ENCODE measurements around the gene STAT5B. TPM values are rescaled to one million over a fixed set of nuclear protein-coding genes. Genes with fewer than 3 reads are reported as not detected.
A peak's percentile ranks its signal among the peaks of the same experiment; 100 is the strongest.
"Not testable (repeated sequence)": the region's sequence is repeated elsewhere in the genome, so short reads cannot be mapped to it uniquely, and the experiment has no call there.

Gene STAT5B
- total and polyA plus RNA-seq, 4 experiments from 2014 or later: 91.3 to 261 (median 195) TPM

- H3K27me3 ChIP-seq (ENCODE audit: insufficient read depth, low read length): no peaks in the 10 kb centered on the region
- peaks cover 64% of the 10 kb centered on the region for H3K36me3 ChIP-seq (ENCODE audit: insufficient read depth, low read length)
- intact Hi-C loops (cut with micrococcal nuclease): no loop called here
- Mint-ChIP-seq H3K36me3 (peaks cover 42 to 64% of the 10 kb centered on the region in 2 donors), H3K27me3 (no peaks in the 10 kb centered on the region), H3K9me3 (no peaks in the 10 kb centered on the region), H3K4me1 (peaks cover 0 to 1% (median 0%) of the 10 kb centered on the region in 4 donors), H3K27ac (peak overlapping the region in 1 of 7 donors; percentile 81), H3K4me3 (no peak overlapping the region)
- ChIA-PET CTCF (ENCODE audit: partially characterized antibody) (interaction anchor here (2.4 kb wide), 1 partner anchor 12 kb away, joined by 10 read pairs; no protein-coding TSS in a partner anchor), POLR2A (ENCODE audit: partially characterized antibody) (interaction anchor here (0.9 kb wide), 1 partner anchor 12 kb away, joined by 3 read pairs; no protein-coding TSS in a partner anchor)
- no peak overlapping the region for H3K27ac ChIP-seq (ENCODE audit: low read depth, low read length)
- H3K9me3 ChIP-seq (ENCODE audit: control insufficient read depth in 1 of 2, low read length in 2 of 2): no peaks in the 10 kb centered on the region
- DNase-seq: no peak
- no peak overlapping the region for H3K4me3 ChIP-seq (ENCODE audit: low read length in 2 of 2)
- no peaks in the 10 kb centered on the region for H3K4me1 ChIP-seq (ENCODE audit: insufficient read depth, low read length)
Observed at GRCh38 chr17:42210046-42210445, 66.1 kb downstream of the STAT5B start.

GRCh38 chr17:42206153-42206612 lies 70.0 kb downstream of the STAT5B start:
- peaks cover 66% of the 10 kb centered on the region for H3K36me3 ChIP-seq (ENCODE audit: insufficient read depth, low read length)
- H3K27me3 ChIP-seq (ENCODE audit: insufficient read depth, low read length); H3K9me3 Mint-ChIP-seq; H3K4me3 ChIP-seq (ENCODE audit: low read length in 2 of 2); H3K4me3 Mint-ChIP-seq; POLR2A ChIA-PET (ENCODE audit: partially characterized antibody); H3K4me1 ChIP-seq (ENCODE audit: insufficient read depth, low read length); intact Hi-C loops (cut with micrococcal nuclease); H3K27ac ChIP-seq (ENCODE audit: low read depth, low read length); DNase-seq; H3K9me3 ChIP-seq (ENCODE audit: control insufficient read depth in 1 of 2, low read length in 2 of 2); H3K27me3 Mint-ChIP-seq; H3K4me1 Mint-ChIP-seq: not testable (repeated sequence)
- CTCF ChIA-PET (ENCODE audit: partially characterized antibody): interaction anchor here (1.4 to 2.0 kb wide), 2 partner anchors 16 kb away, joined by 5 read pairs; no protein-coding TSS in a partner anchor
- Mint-ChIP-seq H3K27ac (peak overlapping the region in 5 of 7 donors; percentile 12 to 66 (median 43)), H3K36me3 (peaks cover 56 to 73% of the 10 kb centered on the region in 2 donors)

- intact Hi-C loops (cut with micrococcal nuclease): no loop called here
- Mint-ChIP-seq H3K9me3 (no peaks in the 10 kb centered on the region), H3K4me1 (peaks cover 0 to 7% (median 3%) of the 10 kb centered on the region in 4 donors), H3K4me3 (no peak overlapping the region), H3K27me3 (no peaks in the 10 kb centered on the region), H3K36me3 (peaks cover 45 to 68% of the 10 kb centered on the region in 2 donors), H3K27ac (peak overlapping the region in 3 of 7 donors; percentile 12 to 47 (median 19))
- POLR2A ChIA-PET (ENCODE audit: partially characterized antibody): no interaction called here
- no peak overlapping the region for H3K27ac ChIP-seq (ENCODE audit: low read depth, low read length)
- no peak overlapping the region for H3K4me3 ChIP-seq (ENCODE audit: low read length in 2 of 2)
- peaks cover 57% of the 10 kb centered on the region for H3K36me3 ChIP-seq (ENCODE audit: insufficient read depth, low read length)
- CTCF ChIA-PET (ENCODE audit: partially characterized antibody): interaction anchor here (0.6 kb wide), 1 partner anchor 19 kb away, joined by 3 read pairs; no protein-coding TSS in a partner anchor
- no peaks in the 10 kb centered on the region for H3K27me3 ChIP-seq (ENCODE audit: insufficient read depth, low read length)
- H3K9me3 ChIP-seq (ENCODE audit: control insufficient read depth in 1 of 2, low read length in 2 of 2): no peaks in the 10 kb centered on the region
- no peaks in the 10 kb centered on the region for H3K4me1 ChIP-seq (ENCODE audit: insufficient read depth, low read length)
- no peak for DNase-seq
Observed at GRCh38 chr17:42203354-42203753, 72.8 kb downstream of the STAT5B start.

GRCh38 chr17:42202696-42203095 lies 73.5 kb downstream of the STAT5B start:
- POLR2A ChIA-PET (ENCODE audit: partially characterized antibody): interaction anchor here (1.1 to 1.2 kb wide), 2 partner anchors 20 to 73 kb away, joined by 4 read pairs; no protein-coding TSS in a partner anchor
- Histone ChIP-seq H3K9me3 (ENCODE audit: control insufficient read depth in 1 of 2, low read length in 2 of 2) (no peaks in the 10 kb centered on the region), H3K36me3 (ENCODE audit: insufficient read depth, low read length) (peaks cover 57% of the 10 kb centered on the region), H3K4me3 (ENCODE audit: low read length in 2 of 2) (no peak overlapping the region), H3K27me3 (ENCODE audit: insufficient read depth, low read length) (no peaks in the 10 kb centered on the region), H3K4me1 (ENCODE audit: insufficient read depth, low read length) (no peaks in the 10 kb centered on the region), H3K27ac (ENCODE audit: low read depth, low read length) (no peak overlapping the region)
- Mint-ChIP-seq H3K27me3 (no peaks in the 10 kb centered on the region), H3K4me1 (peaks cover 0 to 7% (median 3%) of the 10 kb centered on the region in 4 donors), H3K36me3 (peaks cover 44 to 68% of the 10 kb centered on the region in 2 donors), H3K4me3 (no peak overlapping the region), H3K9me3 (no peaks in the 10 kb centered on the region), H3K27ac (peak overlapping the region in 1 of 7 donors; percentile 53)
- CTCF ChIA-PET (ENCODE audit: partially characterized antibody): no interaction called here
- intact Hi-C loops (cut with micrococcal nuclease): no loop called here
- no peak for DNase-seq

GRCh38 chr17:42202159-42202558 lies 74.0 kb downstream of the STAT5B start:
- POLR2A ChIA-PET (ENCODE audit: partially characterized antibody): interaction anchor here (1.1 to 1.2 kb wide), 2 partner anchors 20 to 73 kb away, joined by 4 read pairs; no protein-coding TSS in a partner anchor
- CTCF ChIA-PET (ENCODE audit: partially characterized antibody): no interaction called here

GRCh38 chr17:42201458-42201772 lies 74.8 kb downstream of the STAT5B start:
- no peaks in the 10 kb centered on the region for H3K27me3 ChIP-seq (ENCODE audit: insufficient read depth, low read length)
- peaks cover 38 to 61% of the 10 kb centered on the region in 2 donors for H3K36me3 Mint-ChIP-seq
- H3K9me3 Mint-ChIP-seq: no peaks in the 10 kb centered on the region
- intact Hi-C loops (cut with micrococcal nuclease): no loop called here
- H3K9me3 ChIP-seq (ENCODE audit: control insufficient read depth in 1 of 2, low read length in 2 of 2): no peaks in the 10 kb centered on the region
- POLR2A ChIA-PET (ENCODE audit: partially characterized antibody): interaction anchor here (1.2 kb wide), 1 partner anchor 21 kb away, joined by 4 read pairs; no protein-coding TSS in a partner anchor
- DNase-seq: no peak
- H3K36me3 ChIP-seq (ENCODE audit: insufficient read depth, low read length): peaks cover 52% of the 10 kb centered on the region
- H3K27ac Mint-ChIP-seq: peak overlapping the region in 1 of 7 donors; percentile 70
- no peak overlapping the region for H3K4me3 Mint-ChIP-seq
- no peaks in the 10 kb centered on the region for H3K27me3 Mint-ChIP-seq
- H3K4me3 ChIP-seq (ENCODE audit: low read length in 2 of 2): no peak overlapping the region
- peaks cover 0 to 8% (median 4%) of the 10 kb centered on the region in 4 donors for H3K4me1 Mint-ChIP-seq
- H3K27ac ChIP-seq (ENCODE audit: low read depth, low read length): no peak overlapping the region
- H3K4me1 ChIP-seq (ENCODE audit: insufficient read depth, low read length): no peaks in the 10 kb centered on the region
- CTCF ChIA-PET (ENCODE audit: partially characterized antibody): interaction anchor here (1.9 kb wide), 1 partner anchor 21 kb away, joined by 11 read pairs; no protein-coding TSS in a partner anchor

More at GRCh38 chr17:42202159-42202558, 74.0 kb downstream of the STAT5B start:
- no peak overlapping the region for H3K4me3 Mint-ChIP-seq
- Histone ChIP-seq H3K36me3 (ENCODE audit: insufficient read depth, low read length) (peaks cover 53% of the 10 kb centered on the region), H3K4me3 (ENCODE audit: low read length in 2 of 2) (no peak overlapping the region), H3K27me3 (ENCODE audit: insufficient read depth, low read length) (no peaks in the 10 kb centered on the region), H3K9me3 (ENCODE audit: control insufficient read depth in 1 of 2, low read length in 2 of 2) (no peaks in the 10 kb centered on the region), H3K4me1 (ENCODE audit: insufficient read depth, low read length) (no peaks in the 10 kb centered on the region), H3K27ac (ENCODE audit: low read depth, low read length) (no peak overlapping the region)
- DNase-seq: no peak
- no peaks in the 10 kb centered on the region for H3K9me3 Mint-ChIP-seq
- H3K27me3 Mint-ChIP-seq: no peaks in the 10 kb centered on the region
- H3K4me1 Mint-ChIP-seq: peaks cover 0 to 7% (median 3%) of the 10 kb centered on the region in 4 donors
- peak overlapping the region in 1 of 7 donors; percentile 76 for H3K27ac Mint-ChIP-seq
- H3K36me3 Mint-ChIP-seq: peaks cover 39 to 63% of the 10 kb centered on the region in 2 donors
- intact Hi-C loops (cut with micrococcal nuclease): no loop called here

GRCh38 chr17:42200706-42201457 lies 75.3 kb downstream of the STAT5B start:
- H3K4me3 ChIP-seq (ENCODE audit: low read length in 2 of 2): no peak overlapping the region
- no peak overlapping the region for H3K27ac ChIP-seq (ENCODE audit: low read depth, low read length)
- no peak for DNase-seq
- H3K9me3 ChIP-seq (ENCODE audit: control insufficient read depth in 1 of 2, low read length in 2 of 2): no peaks in the 10 kb centered on the region
- peak overlapping the region in 1 of 7 donors; percentile 60 for H3K27ac Mint-ChIP-seq
- intact Hi-C loops (cut with micrococcal nuclease): no loop called here
- no peaks in the 10 kb centered on the region for H3K4me1 ChIP-seq (ENCODE audit: insufficient read depth, low read length)
- H3K27me3 ChIP-seq (ENCODE audit: insufficient read depth, low read length): no peaks in the 10 kb centered on the region
- CTCF ChIA-PET (ENCODE audit: partially characterized antibody): interaction anchor here (0.5 to 1.9 kb wide), 2 partner anchors 21 to 173 kb away, joined by 3 to 11 read pairs; no protein-coding TSS in a partner anchor
- H3K27me3 Mint-ChIP-seq: no peaks in the 10 kb centered on the region
- peaks cover 0 to 8% (median 4%) of the 10 kb centered on the region in 4 donors for H3K4me1 Mint-ChIP-seq
- H3K4me3 Mint-ChIP-seq: no peak overlapping the region
- POLR2A ChIA-PET (ENCODE audit: partially characterized antibody): interaction anchor here (1.5 kb wide), 1 partner anchor 19 kb away, joined by 3 read pairs; the partner anchor contains the start of gene KCNH4
- H3K36me3 Mint-ChIP-seq: peaks cover 34 to 56% of the 10 kb centered on the region in 2 donors
- no peaks in the 10 kb centered on the region for H3K9me3 Mint-ChIP-seq
- H3K36me3 ChIP-seq (ENCODE audit: insufficient read depth, low read length): peaks cover 51% of the 10 kb centered on the region
